HG03439 (cell line): Measurements from ENCODE around the gene SULT1C3.
"Not testable (repeated sequence)": the region's sequence is repeated elsewhere in the genome, so short reads cannot be mapped to it uniquely, and the experiment has no call there.

Source experiments
- ATAC-seq: cut with Tn5 transposase; IDR thresholded peaks from one replicate; pipeline ENCODE4 v1.9.1; 2021; ENCODE audit warnings: mild to moderate bottlenecking, moderate library complexity; ENCODE audit not compliant: unreplicated experiment

Gene SULT1C3

GRCh38 chr2:108243566-108243965, 3.8 kb downstream of the SULT1C3 start:
- ATAC-seq: no peak

GRCh38 chr2:108244667-108245414, 5.1 kb downstream of the SULT1C3 start:
- ATAC-seq: no peak

- no peak for ATAC-seq
Observed at GRCh38 chr2:108253106-108253505, 13.3 kb downstream of the SULT1C3 start.

GRCh38 chr2:108257757-108258331, 18.1 kb downstream of the SULT1C3 start:
- no peak for ATAC-seq

- no peak for ATAC-seq
Observed at GRCh38 chr2:108260773-108261172, 21.0 kb downstream of the SULT1C3 start.

- ATAC-seq: no peak
Observed at GRCh38 chr2:108262036-108262435, 22.3 kb downstream of the SULT1C3 start.

GRCh38 chr2:108263401-108263800, 23.6 kb downstream of the SULT1C3 start:
- no peak for ATAC-seq

- no peak for ATAC-seq
Observed at GRCh38 chr2:108266218-108266617, 26.4 kb downstream of the SULT1C3 start.

GRCh38 chr2:108267101-108267500, 27.3 kb downstream of the SULT1C3 start:
- no peak for ATAC-seq

GRCh38 chr2:108268001-108268400, 28.2 kb downstream of the SULT1C3 start:
- no peak for ATAC-seq

GRCh38 chr2:108270346-108270745, 30.6 kb downstream of the SULT1C3 start:
- no peak for ATAC-seq

- no peak for ATAC-seq
Observed at GRCh38 chr2:108270768-108271506, 31.2 kb downstream of the SULT1C3 start.

GRCh38 chr2:108271691-108272253, 32.0 kb downstream of the SULT1C3 start:
- no peak for ATAC-seq

- ATAC-seq: no peak
Observed at GRCh38 chr2:108278631-108279030, 38.9 kb downstream of the SULT1C3 start.

- no peak for ATAC-seq
Observed at GRCh38 chr2:108279468-108279867, 39.7 kb downstream of the SULT1C3 start.

- ATAC-seq: no peak
Observed at GRCh38 chr2:108280466-108280865, 40.7 kb downstream of the SULT1C3 start.

- ATAC-seq: not testable (repeated sequence)
Observed at GRCh38 chr2:108284566-108284965, 44.8 kb downstream of the SULT1C3 start.

GRCh38 chr2:108285616-108286015, 45.8 kb downstream of the SULT1C3 start:
- no peak for ATAC-seq

GRCh38 chr2:108287169-108287568, 47.4 kb downstream of the SULT1C3 start:
- ATAC-seq: no peak

GRCh38 chr2:108288534-108289106, 48.9 kb downstream of the SULT1C3 start, which contains the start of gene SULT1C2:
Gene SULT1C2 (plus strand): TSS chr2:108288895. CDS start chr2:108293668, 4,773 bp downstream.
- ATAC-seq: no peak

GRCh38 chr2:108293850-108294249, 54.1 kb downstream of the SULT1C3 start:
- ATAC-seq: no peak
